Fibroblast of lung (primary cell): Measurements from ENCODE around the gene GJB5. TPM values are rescaled to one million over a fixed set of nuclear protein-coding genes. Genes with fewer than 3 reads are reported as not detected.

Experiments used
- DNase-seq, 2 donors: peaks; one replicate each; pipeline versions ENCODE4 v3.0.0 to v3.0.0-alpha.2; 2010; ENCODE audit warnings: low read depth in 2 of 2
- H2AFZ ChIP-seq: 2 replicates; pipeline ENCODE4 v1.5.1; 2012; ENCODE audit warnings: low read length, control low read depth, inconsistent platforms
- H3K27ac ChIP-seq: 2 replicates; pipeline ENCODE4 v1.5.1; 2011; ENCODE audit warnings: low read length, control low read depth; ENCODE audit not compliant: insufficient read depth
- H3K27me3 ChIP-seq: 2 replicates; pipeline ENCODE4 v1.5.1; 2011; ENCODE audit warnings: mild to moderate bottlenecking, low read length; ENCODE audit not compliant: control insufficient read depth, insufficient read depth
- H3K36me3 ChIP-seq: 2 replicates; pipeline ENCODE4 v1.5.1; 2011; ENCODE audit warnings: low read length; ENCODE audit not compliant: control insufficient read depth, insufficient read depth
- H3K4me1 ChIP-seq: 2 replicates; pipeline ENCODE4 v1.5.1; 2011; ENCODE audit warnings: low read length; ENCODE audit not compliant: control insufficient read depth, insufficient read depth; ENCODE audit errors: extremely low read depth
- H3K4me2 ChIP-seq: 2 replicates; pipeline ENCODE4 v1.5.1; 2011; ENCODE audit warnings: low read length, control low read depth; ENCODE audit not compliant: insufficient read depth; ENCODE audit errors: extremely low read depth
- H3K4me3 ChIP-seq, 4 experiments: fragments of 200-600 bp in 1 of 4; sonication (generic) in 1 of 4; replicated peaks in 1 of 4; 2 replicates each; pipeline ENCODE4 v1.5.1; 2011 to 2016; ENCODE audit warnings: low read length in 4 of 4, low read depth in 3 of 4, mild to moderate bottlenecking in 3 of 4, control low read depth in 2 of 4, inconsistent platforms in 1 of 4, mixed read lengths in 1 of 4; ENCODE audit not compliant: insufficient read depth in 1 of 4; ENCODE audit errors: control extremely low read depth in 1 of 4
- H3K79me2 ChIP-seq: 2 replicates; pipeline ENCODE4 v1.5.1; 2012; ENCODE audit warnings: mild to moderate bottlenecking, low read length, inconsistent platforms; ENCODE audit not compliant: control insufficient read depth, insufficient read depth
- H3K9ac ChIP-seq: 2 replicates; pipeline ENCODE4 v1.5.1; 2011; ENCODE audit warnings: mild to moderate bottlenecking, low read length, control low read depth; ENCODE audit not compliant: insufficient read depth
- H3K9me3 ChIP-seq: 2 replicates; pipeline ENCODE4 v1.5.1; 2012; ENCODE audit warnings: low read depth, low read length; ENCODE audit not compliant: control insufficient read depth, insufficient read depth
- H4K20me1 ChIP-seq: 2 replicates; pipeline ENCODE4 v1.5.1; 2011; ENCODE audit warnings: low read length; ENCODE audit not compliant: control insufficient read depth, insufficient read depth; ENCODE audit errors: extremely low read depth
- CTCF ChIP-seq, 2 donors: IDR thresholded peaks in 1 of 2; conservative IDR thresholded peaks in 1 of 2; 1 replicate in 1 of 2; 2 replicates in 1 of 2; pipeline ENCODE4 v1.5.1; 2011 to 2012; ENCODE audit warnings: low read length in 2 of 2, control low read depth in 1 of 2, inconsistent platforms in 1 of 2, low read depth in 1 of 2, mild to moderate bottlenecking in 1 of 2
- EZH2 ChIP-seq: IDR thresholded peaks from 2 replicates; pipeline ENCODE4 v1.5.1; 2012; ENCODE audit warnings: low read length, control low read depth, mild to moderate bottlenecking; ENCODE audit errors: missing control alignments
- polyA plus RNA-seq, 2 donors: library from polyadenylated mRNA; depleted of rRNA in 1 of 2; stranded (reverse) in 1 of 2; unstranded in 1 of 2; fragments of >200 nt; gene quantifications; 2 replicates each; pipeline ENCODE4 v1.2.1, GENCODE V29; 2011 to 2012; ENCODE audit warnings: missing spikeins in 1 of 2
- total RNA-seq: library from RNA; depleted of rRNA; stranded (reverse); fragments of >200 nt; gene quantifications from 2 replicates; pipeline ENCODE4 v1.2.1, GENCODE V29; 2014

GJB5 gene
- total and polyA plus RNA-seq, 2 donors (not counting 1 experiment from before 2014, with no cell fraction given): not detected

- Histone ChIP-seq H3K27me3 (no peaks in the 10 kb centered on the region), H3K4me1 (no peaks in the 10 kb centered on the region), H3K9ac (no peak overlapping the region), H3K9me3 (no peaks in the 10 kb centered on the region), H3K4me2 (no peak overlapping the region), H4K20me1 (no peaks in the 10 kb centered on the region), H2AFZ (no peak overlapping the region), H3K4me3 (no peak overlapping the region), H3K36me3 (no peaks in the 10 kb centered on the region), H3K79me2 (no peaks in the 10 kb centered on the region), H3K27ac (no peak overlapping the region)
- peak in 1 of 2 donors; percentile 66 for DNase-seq
- TF ChIP-seq EZH2 (no peak), CTCF (conservative IDR thresholded peaks at IDR 0.05 in 1 of 2, IDR thresholded peaks at IDR 0.05 in 1 of 2; ENCODE audit: low read depth in 1 of 2, low read length in 2 of 2) (no peak)
Measured at GRCh38 chr1:34763142-34763781, 8.4 kb downstream of the GJB5 start.

- Histone ChIP-seq H3K79me2 (no peaks in the 10 kb centered on the region), H3K4me1 (no peaks in the 10 kb centered on the region), H3K27me3 (no peaks in the 10 kb centered on the region), H3K36me3 (no peaks in the 10 kb centered on the region), H3K9me3 (no peaks in the 10 kb centered on the region), H3K9ac (no peak overlapping the region), H3K4me3 (no peak overlapping the region), H3K4me2 (no peak overlapping the region), H4K20me1 (no peaks in the 10 kb centered on the region), H2AFZ (no peak overlapping the region), H3K27ac (no peak overlapping the region)
- TF ChIP-seq CTCF (conservative IDR thresholded peaks at IDR 0.05 in 1 of 2, IDR thresholded peaks at IDR 0.05 in 1 of 2; ENCODE audit: low read depth in 1 of 2, low read length in 2 of 2): no peak
- no peak for TF ChIP-seq EZH2
- no peak for DNase-seq
Measured at GRCh38 chr1:34768856-34769255, 14.0 kb downstream of the GJB5 start.

GRCh38 chr1:34770891-34771504, 16.2 kb downstream of the GJB5 start:
- Histone ChIP-seq H3K27me3 (no peaks in the 10 kb centered on the region), H2AFZ (no peak overlapping the region), H3K9me3 (no peaks in the 10 kb centered on the region), H3K9ac (no peak overlapping the region), H3K4me2 (no peak overlapping the region), H3K36me3 (no peaks in the 10 kb centered on the region), H4K20me1 (no peaks in the 10 kb centered on the region), H3K79me2 (no peaks in the 10 kb centered on the region), H3K27ac (no peak overlapping the region), H3K4me1 (no peaks in the 10 kb centered on the region), H3K4me3 (no peak overlapping the region)
- TF ChIP-seq CTCF (conservative IDR thresholded peaks at IDR 0.05 in 1 of 2, IDR thresholded peaks at IDR 0.05 in 1 of 2; ENCODE audit: low read depth in 1 of 2, low read length in 2 of 2) (no peak), EZH2 (no peak)
- DNase-seq: no peak
